Ascending aorta (tissue), 2 donors: ENCODE results near the gene TCEA3. TPM values are rescaled to one million over a fixed set of nuclear protein-coding genes. Genes with fewer than 3 reads are reported as not detected.

Source experiments
- DNase-seq, 2 donors: peaks; one replicate each; pipeline ENCODE4 v3.0.0-alpha.2; 2019; ENCODE audit warnings: low spot score in 2 of 2
- H3K27ac ChIP-seq, 2 donors: fragments of 200-600 bp; sonication (generic); one replicate each; pipeline ENCODE4 v1.5.1; 2016 to 2017; ENCODE audit warnings: mild to moderate bottlenecking in 1 of 2
- H3K27me3 ChIP-seq: fragments of 200-600 bp; sonication (generic); one replicate; pipeline ENCODE4 v1.5.1; 2017
- H3K36me3 ChIP-seq, 2 donors: fragments of 200-600 bp; sonication (generic); one replicate each; pipeline ENCODE4 v1.5.1; 2016
- H3K4me1 ChIP-seq, 2 donors: fragments of 200-600 bp; sonication (generic); one replicate each; pipeline ENCODE4 v1.5.1; 2016 to 2017; ENCODE audit warnings: mild to moderate bottlenecking in 1 of 2
- H3K4me3 ChIP-seq, 2 donors: fragments of 200-600 bp; sonication (generic); one replicate each; pipeline ENCODE4 v1.5.1; 2016 to 2017; ENCODE audit warnings: mild to moderate bottlenecking in 1 of 2
- H3K9me3 ChIP-seq, 2 donors: fragments of 200-600 bp; sonication (generic); one replicate each; pipeline ENCODE4 v1.5.1; 2016
- CTCF ChIP-seq, 3 experiments: fragments of 200-600 bp in 2 of 3; fragments of 450-650 bp in 1 of 3; sonication (generic) in 2 of 3; IDR thresholded peaks; one replicate each; pipeline ENCODE4 v1.5.1; 2016 to 2019; ENCODE audit warnings: antibody characterized with exemption in 3 of 3, mild to moderate bottlenecking in 1 of 3, moderate library complexity in 1 of 3
- intact Hi-C: fragments of 100-400 bp; cut with DNase I; formaldehyde crosslinking; loops from one replicate; pipeline ENCODE4 v1.15.1; 2023
- total RNA-seq: library from RNA; depleted of rRNA; stranded (reverse); fragments of >200 nt; gene quantifications from one replicate; pipeline ENCODE4 v1.1.0, GENCODE V29; 2016

The TCEA3 gene
- total RNA-seq, 1 donor from 2014 or later: 11.3 TPM

- Histone ChIP-seq H3K4me3 (no peak overlapping the region), H3K4me1 (peaks cover 3 to 16% of the 10 kb centered on the region in 2 donors), H3K27ac (peak overlapping the region; percentile 47 to 68), H3K36me3 (peaks cover 0 to 9% of the 10 kb centered on the region in 2 donors), H3K9me3 (no peaks in the 10 kb centered on the region), H3K27me3 (no peaks in the 10 kb centered on the region)
- intact Hi-C loops: loop anchor here (2.0 kb wide), 1 partner anchor 34 kb away; the partner anchor contains the start of gene ZNF436
- TF ChIP-seq CTCF (IDR thresholded peaks at IDR 0.05): no peak
- DNase-seq: peak in 1 of 2 donors; percentile 70
These were observed 21.6 kb downstream of the TCEA3 start for GRCh38 chr1:23403038-23403336.

GRCh38 chr1:23402286-23403037 lies 22.1 kb downstream of the TCEA3 start:
- no peak for TF ChIP-seq CTCF (IDR thresholded peaks at IDR 0.05)
- Histone ChIP-seq H3K4me3 (no peak overlapping the region), H3K27ac (peak overlapping the region; percentile 47 to 68), H3K36me3 (peaks cover 5 to 8% of the 10 kb centered on the region in 2 donors), H3K9me3 (no peaks in the 10 kb centered on the region), H3K4me1 (peaks cover 3 to 16% of the 10 kb centered on the region in 2 donors), H3K27me3 (no peaks in the 10 kb centered on the region)
- intact Hi-C loops: loop anchor here (2.0 kb wide), 1 partner anchor 34 kb away; the partner anchor contains the start of gene ZNF436
- no peak for DNase-seq

- DNase-seq: no peak
- no peak for TF ChIP-seq CTCF (IDR thresholded peaks at IDR 0.05)
- Histone ChIP-seq H3K9me3 (no peaks in the 10 kb centered on the region), H3K4me1 (peaks cover 3 to 16% of the 10 kb centered on the region in 2 donors), H3K4me3 (no peak overlapping the region), H3K36me3 (peaks cover 8 to 11% of the 10 kb centered on the region in 2 donors), H3K27me3 (no peaks in the 10 kb centered on the region), H3K27ac (peak overlapping the region in 1 of 2 donors; percentile 47)
- intact Hi-C loops: no loop called here
These were observed 23.2 kb downstream of the TCEA3 start for GRCh38 chr1:23401313-23401712.

GRCh38 chr1:23400324-23401114 lies 24.0 kb downstream of the TCEA3 start:
- Histone ChIP-seq H3K27me3 (no peaks in the 10 kb centered on the region), H3K36me3 (peaks cover 8 to 13% of the 10 kb centered on the region in 2 donors), H3K9me3 (no peaks in the 10 kb centered on the region), H3K4me3 (no peak overlapping the region), H3K27ac (peak overlapping the region in 1 of 2 donors; percentile 47), H3K4me1 (peaks cover 3 to 16% of the 10 kb centered on the region in 2 donors)
- intact Hi-C loops: no loop called here
- no peak for TF ChIP-seq CTCF (IDR thresholded peaks at IDR 0.05)
- no peak for DNase-seq

- H3K36me3 ChIP-seq: peaks cover 6 to 20% of the 10 kb centered on the region in 2 donors
- H3K27me3 ChIP-seq: no peaks in the 10 kb centered on the region
- no peak overlapping the region for H3K27ac ChIP-seq
- H3K4me1 ChIP-seq: peaks cover 2 to 12% of the 10 kb centered on the region in 2 donors
- no peak overlapping the region for H3K4me3 ChIP-seq
- no peaks in the 10 kb centered on the region for H3K9me3 ChIP-seq
- TF ChIP-seq CTCF (IDR thresholded peaks at IDR 0.05): no peak
- intact Hi-C loops: no loop called here
- no peak for DNase-seq
These were observed 25.3 kb downstream of the TCEA3 start for GRCh38 chr1:23399229-23399628.
